CD4-positive, alpha-beta T cell treated with Interleukin-15 for 1 hour (primary cell): ENCODE measurements around the gene CFAP54.
"Not testable (repeated sequence)": the region's sequence is repeated elsewhere in the genome, so short reads cannot be mapped to it uniquely, and the experiment has no call there.

Experiments
- DNase-seq: peaks from one replicate; pipeline ENCODE4 v3.0.0-alpha.2; 2020

The CFAP54 gene

GRCh38 chr12:96478011-96478410 is 11.4 kb upstream of the CFAP54 start:
- no peak for DNase-seq

GRCh38 chr12:96482086-96482485 is 7.3 kb upstream of the CFAP54 start:
- no peak for DNase-seq

GRCh38 chr12:96483116-96483515 is 6.3 kb upstream of the CFAP54 start:
- no peak for DNase-seq

- no peak for DNase-seq
Observed at GRCh38 chr12:96486751-96487613, 2.4 kb upstream of the CFAP54 start.

- no peak for DNase-seq
Observed at GRCh38 chr12:96487634-96488033, 1.7 kb upstream of the CFAP54 start.

GRCh38 chr12:96493106-96493505 is 3.7 kb downstream of the CFAP54 start:
- DNase-seq: no peak

GRCh38 chr12:96494154-96494553 is 4.8 kb downstream of the CFAP54 start:
- DNase-seq: not testable (repeated sequence)

- DNase-seq: no peak
Observed at GRCh38 chr12:96495155-96495554, 5.8 kb downstream of the CFAP54 start.

- no peak for DNase-seq
Observed at GRCh38 chr12:96495841-96496545, 6.6 kb downstream of the CFAP54 start.

GRCh38 chr12:96496944-96497343 is 7.6 kb downstream of the CFAP54 start:
- no peak for DNase-seq

GRCh38 chr12:96497855-96498254 is 8.5 kb downstream of the CFAP54 start:
- no peak for DNase-seq

- DNase-seq: no peak
Observed at GRCh38 chr12:96500693-96501092, 11.3 kb downstream of the CFAP54 start.

GRCh38 chr12:96501133-96501761 is 11.9 kb downstream of the CFAP54 start:
- DNase-seq: peak; percentile 61

- DNase-seq: no peak
Observed at GRCh38 chr12:96501908-96502307, 12.5 kb downstream of the CFAP54 start.

GRCh38 chr12:96502477-96502876 is 13.1 kb downstream of the CFAP54 start:
- no peak for DNase-seq

GRCh38 chr12:96502949-96503532 is 13.7 kb downstream of the CFAP54 start:
- no peak for DNase-seq

GRCh38 chr12:96503976-96504375 is 14.6 kb downstream of the CFAP54 start:
- DNase-seq: no peak

- no peak for DNase-seq
Observed at GRCh38 chr12:96506776-96507175, 17.4 kb downstream of the CFAP54 start.

- DNase-seq: no peak
Observed at GRCh38 chr12:96510306-96510764, 21.0 kb downstream of the CFAP54 start.

- no peak for DNase-seq
Observed at GRCh38 chr12:96513166-96513565, 23.8 kb downstream of the CFAP54 start.

- DNase-seq: no peak
Observed at GRCh38 chr12:96513681-96514080, 24.3 kb downstream of the CFAP54 start.

- DNase-seq: no peak
Observed at GRCh38 chr12:96514328-96514727, 25.0 kb downstream of the CFAP54 start.
